Kidney (tissue), 14 donors: ENCODE data around the gene TPSB2. TPM values are rescaled to one million over a fixed set of nuclear protein-coding genes. Genes with fewer than 3 reads are reported as not detected.
"Not testable (repeated sequence)": the region's sequence is repeated elsewhere in the genome, so short reads cannot be mapped to it uniquely, and the experiment has no call there.

ENCODE experiments used
- DNase-seq, 5 donors: peaks; one replicate each; pipeline ENCODE4 v3.0.0-alpha.2; 2013 to 2020
- FAIRE-seq: peaks from 2 replicates; lab custom pipeline; 2012; peaks lifted over from hg19 to GRCh38; lab: Jason Lieb, UNC
- H3K27ac ChIP-seq, 2 donors: one replicate each; pipeline ENCODE4 v1.7.0; 2013; ENCODE audit warnings: low read depth in 2 of 2, low read length in 2 of 2, inconsistent platforms in 1 of 2
- H3K27me3 ChIP-seq: one replicate; pipeline ENCODE4 v1.7.1; 2013; ENCODE audit warnings: low read length, inconsistent platforms; ENCODE audit not compliant: control insufficient read depth, insufficient read depth
- H3K36me3 ChIP-seq, 3 donors: one replicate each; pipeline versions ENCODE4 v1.7.0 to v1.7.1; 2013; ENCODE audit warnings: low read length in 3 of 3, control low read depth in 1 of 3, inconsistent platforms in 1 of 3; ENCODE audit not compliant: insufficient read depth in 3 of 3, control insufficient read depth in 2 of 3
- H3K4me1 ChIP-seq, 3 donors: one replicate each; pipeline versions ENCODE4 v1.7.0 to v1.7.1; 2013; ENCODE audit warnings: low read length in 3 of 3, inconsistent platforms in 1 of 3, low read depth in 1 of 3; ENCODE audit not compliant: control insufficient read depth in 2 of 3, insufficient read depth in 2 of 3
- H3K4me3 ChIP-seq, 3 donors: one replicate each; pipeline versions ENCODE4 v1.7.0 to v1.8.1; 2013; ENCODE audit warnings: low read length in 3 of 3, control low read depth in 1 of 3, inconsistent platforms in 1 of 3
- H3K9ac ChIP-seq, 3 donors: one replicate each; pipeline versions ENCODE4 v1.7.0 to v1.7.1; 2013; ENCODE audit warnings: low read length in 3 of 3, control low read depth in 1 of 3, inconsistent platforms in 1 of 3
- H3K9me3 ChIP-seq, 3 donors: one replicate each; pipeline versions ENCODE4 v1.7.0 to v1.7.1; 2013; ENCODE audit warnings: low read length in 3 of 3, control low read depth in 1 of 3, inconsistent platforms in 1 of 3; ENCODE audit not compliant: control insufficient read depth in 2 of 3, insufficient read depth in 1 of 3
- intact Hi-C: fragments of 100-400 bp; cut with DNase I; formaldehyde crosslinking; loops from one replicate; pipeline ENCODE4 v1.11.1; 2022
- polyA plus RNA-seq: library from polyadenylated mRNA; stranded (reverse); fragments of 350-450 nt; fragmentation: Illumina TruSeq; extraction: RNeasy Lipid Tissue Mini Kit (QIAGEN cat#74804); gene quantifications from one replicate; pipeline ENCODE4 v1.2.3, GENCODE V29; 2014; ENCODE audit warnings: low read depth, low replicate concordance; ENCODE audit not compliant: insufficient read depth
- total RNA-seq: library from RNA; stranded (reverse); fragmentation: NEBNext Ultra II Directional; extraction: Animal tissue kit (Norgen Biotek cat#: 25700); gene quantifications from one replicate; pipeline ENCODE4 v1.2.1, GENCODE V29; 2021
- TF ChIP-seq, protein P1 (sequence below): IDR thresholded peaks from 3 replicates; pipeline ENCODE4 v1.5.1; 2012; ENCODE audit warnings: mild to moderate bottlenecking, moderate library complexity, borderline replicate concordance; ENCODE audit not compliant: insufficient read depth; ENCODE audit errors: extremely low read depth
- donor health status: control.
- donor health status: control.
- donor health status: control.
- donor health status: control.
- donor health status: control.
- donor health status: DM: yes; HTN: yes; CAD: no.
- donor health status: Normal renal cell carcinoma (clear cell type).

The TPSB2 gene
- total and polyA plus RNA-seq, 2 donors from 2014 or later = 141 TPM; not detected in 1

GRCh38 chr16:1230471-1231212, 658 bp upstream of the TPSB2 start:
- H3K27me3 ChIP-seq, DNase-seq, H3K4me3 ChIP-seq, intact Hi-C loops, H3K9ac ChIP-seq, H3K36me3 ChIP-seq, H3K27ac ChIP-seq, FAIRE-seq, H3K9me3 ChIP-seq, H3K4me1 ChIP-seq: not testable (repeated sequence)

DNA sequence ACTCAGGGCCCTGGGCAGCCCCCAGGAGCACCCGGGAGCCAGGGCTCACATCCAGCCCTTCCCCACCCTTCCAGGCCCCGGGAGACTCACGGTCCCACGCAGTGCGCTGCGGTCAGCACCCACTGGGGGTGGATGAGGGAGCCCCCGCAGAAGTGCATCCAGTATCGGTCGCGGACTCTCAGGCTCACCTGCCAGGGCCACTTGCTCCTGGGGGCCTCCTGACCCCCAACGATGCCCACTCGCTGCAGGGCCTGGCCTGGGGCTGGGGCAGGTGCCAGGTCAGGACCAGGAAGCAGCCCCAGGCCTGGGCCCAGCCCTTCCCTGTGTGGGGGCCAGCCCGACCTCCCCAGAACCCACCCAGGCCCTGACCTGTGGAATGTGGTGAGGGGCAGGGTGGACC, 508 bp downstream of the TPSB2 start:
- H3K4me3 ChIP-seq, FAIRE-seq, H3K36me3 ChIP-seq, H3K4me1 ChIP-seq, H3K9me3 ChIP-seq, H3K9ac ChIP-seq, H3K27ac ChIP-seq, intact Hi-C loops, H3K27me3 ChIP-seq: not testable (repeated sequence)
- peak in 1 of 5 donors; percentile 31 for DNase-seq

- H3K9ac ChIP-seq, intact Hi-C loops, H3K4me3 ChIP-seq, H3K9me3 ChIP-seq, H3K27ac ChIP-seq, FAIRE-seq, DNase-seq, H3K4me1 ChIP-seq, H3K36me3 ChIP-seq, H3K27me3 ChIP-seq: not testable (repeated sequence)
Measured at GRCh38 chr16:1228227-1228626, 1.8 kb downstream of the TPSB2 start.

DNA sequence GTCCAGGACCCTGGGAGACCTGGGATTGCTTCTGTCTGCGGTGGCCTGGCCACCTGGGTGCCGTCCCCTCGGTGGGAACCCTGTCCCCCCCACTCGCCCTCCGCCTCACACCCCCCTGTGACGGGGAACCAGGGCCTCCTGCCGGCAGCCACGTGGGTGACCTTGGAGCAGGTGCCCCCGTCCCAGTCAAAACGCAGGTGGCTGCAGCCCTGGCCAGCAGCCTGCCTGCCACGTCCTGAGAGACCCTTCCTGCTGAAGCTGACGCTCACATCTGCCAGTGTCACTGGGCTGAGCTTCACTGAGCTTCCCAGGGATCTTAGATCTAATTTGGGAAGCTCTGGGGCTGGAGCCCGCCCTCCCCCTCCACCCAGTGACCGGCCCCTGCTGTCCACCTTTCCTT, 3.3 kb downstream of the TPSB2 start:
- intact Hi-C loops, H3K36me3 ChIP-seq, H3K4me1 ChIP-seq, FAIRE-seq, H3K27ac ChIP-seq, H3K27me3 ChIP-seq, H3K4me3 ChIP-seq, H3K9ac ChIP-seq, H3K9me3 ChIP-seq: not testable (repeated sequence)
- DNase-seq = peak in 1 of 5 donors; percentile 15

GRCh38 chr16:1225728-1226311, 4.2 kb downstream of the TPSB2 start:
- FAIRE-seq, H3K4me3 ChIP-seq, DNase-seq, H3K27me3 ChIP-seq, H3K36me3 ChIP-seq, H3K9ac ChIP-seq, H3K4me1 ChIP-seq, H3K27ac ChIP-seq, H3K9me3 ChIP-seq, intact Hi-C loops: not testable (repeated sequence)

- Histone ChIP-seq H3K9ac (no peak within 1 kb of the TSS), H3K4me1 (no peaks in the 10 kb centered on the region), H3K27ac (no peak within 1 kb of the TSS), H3K4me3 (no peak within 1 kb of the TSS), H3K9me3 (no peaks in the 10 kb centered on the region), H3K27me3 (no peaks in the 10 kb centered on the region), H3K36me3 (no peaks in the 10 kb centered on the region)
- intact Hi-C loops = no loop called here
- DNase-seq = no peak
- TF ChIP-seq, protein P1, sequence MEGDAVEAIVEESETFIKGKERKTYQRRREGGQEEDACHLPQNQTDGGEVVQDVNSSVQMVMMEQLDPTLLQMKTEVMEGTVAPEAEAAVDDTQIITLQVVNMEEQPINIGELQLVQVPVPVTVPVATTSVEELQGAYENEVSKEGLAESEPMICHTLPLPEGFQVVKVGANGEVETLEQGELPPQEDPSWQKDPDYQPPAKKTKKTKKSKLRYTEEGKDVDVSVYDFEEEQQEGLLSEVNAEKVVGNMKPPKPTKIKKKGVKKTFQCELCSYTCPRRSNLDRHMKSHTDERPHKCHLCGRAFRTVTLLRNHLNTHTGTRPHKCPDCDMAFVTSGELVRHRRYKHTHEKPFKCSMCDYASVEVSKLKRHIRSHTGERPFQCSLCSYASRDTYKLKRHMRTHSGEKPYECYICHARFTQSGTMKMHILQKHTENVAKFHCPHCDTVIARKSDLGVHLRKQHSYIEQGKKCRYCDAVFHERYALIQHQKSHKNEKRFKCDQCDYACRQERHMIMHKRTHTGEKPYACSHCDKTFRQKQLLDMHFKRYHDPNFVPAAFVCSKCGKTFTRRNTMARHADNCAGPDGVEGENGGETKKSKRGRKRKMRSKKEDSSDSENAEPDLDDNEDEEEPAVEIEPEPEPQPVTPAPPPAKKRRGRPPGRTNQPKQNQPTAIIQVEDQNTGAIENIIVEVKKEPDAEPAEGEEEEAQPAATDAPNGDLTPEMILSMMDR = no peak
- no peak for FAIRE-seq
Measured at GRCh38 chr16:1225051-1225451, 4.9 kb downstream of the TPSB2 start, which contains the start of gene TPSG1. Gene TPSG1 (minus strand): TSS chr16:1225268. CDS start chr16:1225252, 16 bp downstream.
